ENCODE results near the gene ULK3. TPM values are rescaled to one million over a fixed set of nuclear protein-coding genes. Genes with fewer than 3 reads are reported as not detected.
A peak's percentile ranks its signal among the peaks of the same experiment; 100 is the strongest.

ULK3 gene
- total RNA-seq, 1 donor from 2014 or later: 24.0 TPM

DNA sequence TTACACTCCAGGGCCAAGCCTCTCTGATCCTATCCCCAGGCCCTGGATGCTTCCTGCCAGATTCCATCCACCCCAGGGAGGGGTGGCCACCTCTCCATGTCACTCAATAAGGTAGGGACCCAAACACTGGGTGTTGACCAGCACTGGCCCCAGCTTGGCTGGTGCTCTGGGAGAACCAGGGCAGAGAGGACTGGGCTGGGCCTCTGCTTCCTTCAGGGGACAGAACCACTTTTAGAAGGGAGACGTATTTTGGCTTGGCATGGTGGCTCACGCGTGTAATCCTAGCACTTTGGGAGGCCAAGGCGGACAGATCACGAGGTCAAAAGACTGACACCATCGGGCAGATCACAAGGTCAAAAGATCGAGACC lies 21.2 kb downstream of the ULK3 start:
- Histone ChIP-seq H3K36me3 (ENCODE audit: control insufficient read depth, insufficient read depth, low read length) (no peaks in the 10 kb centered on the region), H3K4me3 (ENCODE audit: low read depth, low read length) (no peak overlapping the region), H3K27me3 (ENCODE audit: control insufficient read depth, insufficient read depth, low read length) (peaks cover 23% of the 10 kb centered on the region)
- TF ChIP-seq, protein P1, sequence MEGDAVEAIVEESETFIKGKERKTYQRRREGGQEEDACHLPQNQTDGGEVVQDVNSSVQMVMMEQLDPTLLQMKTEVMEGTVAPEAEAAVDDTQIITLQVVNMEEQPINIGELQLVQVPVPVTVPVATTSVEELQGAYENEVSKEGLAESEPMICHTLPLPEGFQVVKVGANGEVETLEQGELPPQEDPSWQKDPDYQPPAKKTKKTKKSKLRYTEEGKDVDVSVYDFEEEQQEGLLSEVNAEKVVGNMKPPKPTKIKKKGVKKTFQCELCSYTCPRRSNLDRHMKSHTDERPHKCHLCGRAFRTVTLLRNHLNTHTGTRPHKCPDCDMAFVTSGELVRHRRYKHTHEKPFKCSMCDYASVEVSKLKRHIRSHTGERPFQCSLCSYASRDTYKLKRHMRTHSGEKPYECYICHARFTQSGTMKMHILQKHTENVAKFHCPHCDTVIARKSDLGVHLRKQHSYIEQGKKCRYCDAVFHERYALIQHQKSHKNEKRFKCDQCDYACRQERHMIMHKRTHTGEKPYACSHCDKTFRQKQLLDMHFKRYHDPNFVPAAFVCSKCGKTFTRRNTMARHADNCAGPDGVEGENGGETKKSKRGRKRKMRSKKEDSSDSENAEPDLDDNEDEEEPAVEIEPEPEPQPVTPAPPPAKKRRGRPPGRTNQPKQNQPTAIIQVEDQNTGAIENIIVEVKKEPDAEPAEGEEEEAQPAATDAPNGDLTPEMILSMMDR (IDR thresholded peaks at IDR 0.05; ENCODE audit: insufficient read depth, low read length, poor library complexity, severe bottlenecking): no peak
- no peak for DNase-seq (ENCODE audit: low read depth)

DNA sequence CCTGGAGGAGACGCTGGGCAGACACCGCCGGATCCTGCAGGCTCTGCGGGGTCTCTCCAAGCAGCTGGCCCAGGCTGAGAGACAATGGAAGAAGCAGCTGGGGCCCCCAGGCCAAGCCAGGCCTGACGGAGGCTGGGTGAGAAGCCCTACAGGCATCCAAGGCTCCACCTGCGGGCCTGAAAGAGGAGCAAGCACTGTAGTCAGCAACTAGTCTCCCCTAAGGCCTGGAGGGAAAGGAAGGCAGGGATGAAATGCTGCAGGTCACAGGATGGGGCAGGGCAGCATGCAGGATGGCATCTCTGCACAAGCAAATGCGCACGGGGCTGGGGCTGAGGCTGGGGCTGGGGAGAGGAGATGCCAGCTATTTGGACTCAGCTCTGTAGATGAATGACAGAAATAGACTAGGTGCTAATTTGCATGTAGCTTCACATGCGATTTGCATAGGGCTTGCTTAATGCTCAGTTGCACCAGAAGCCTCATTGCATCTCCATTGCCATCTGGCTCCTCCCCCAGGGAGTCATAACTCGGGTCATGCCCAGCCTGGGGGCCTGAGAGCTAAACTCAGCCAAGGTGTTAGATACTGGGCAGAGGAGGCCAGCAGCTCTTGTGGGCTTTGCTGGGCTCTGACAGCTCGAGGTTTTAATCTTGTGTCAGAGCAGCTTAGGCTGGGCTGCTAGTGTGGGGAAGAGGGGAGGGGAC lies 21.7 kb downstream of the ULK3 start:
- no peak for DNase-seq (ENCODE audit: low read depth)

DNA sequence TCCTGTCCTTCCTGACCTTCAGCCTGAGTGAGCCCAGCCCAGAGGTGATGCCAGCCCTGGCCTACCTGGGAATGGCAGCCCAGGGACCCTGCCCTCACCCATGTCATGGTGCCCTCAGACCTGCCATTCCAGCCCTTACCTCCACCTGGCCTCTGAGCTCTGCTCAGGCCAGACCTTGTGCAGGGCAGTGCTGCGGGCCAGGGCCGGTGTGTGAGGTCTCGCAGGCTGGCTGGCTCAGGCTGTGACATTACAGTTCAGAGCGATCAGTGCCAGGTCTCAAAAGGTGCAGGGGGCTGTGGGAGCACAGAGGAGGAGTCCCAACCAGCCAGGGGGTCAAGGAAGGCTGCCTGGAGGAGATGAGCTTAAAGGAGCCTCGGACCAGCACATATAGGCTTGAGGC lies 22.9 kb downstream of the ULK3 start:
- DNase-seq (ENCODE audit: low read depth): no peak
- peaks cover 7% of the 10 kb centered on the region for H3K27me3 ChIP-seq (ENCODE audit: control insufficient read depth, insufficient read depth, low read length)
- no peak overlapping the region for H3K4me3 ChIP-seq (ENCODE audit: low read depth, low read length)
- H3K36me3 ChIP-seq (ENCODE audit: control insufficient read depth, insufficient read depth, low read length): no peaks in the 10 kb centered on the region
- TF ChIP-seq, protein P1 (IDR thresholded peaks at IDR 0.05; ENCODE audit: insufficient read depth, low read length, poor library complexity, severe bottlenecking): no peak

More for the DNA sequence above, 21.7 kb downstream of the ULK3 start:
- Histone ChIP-seq H3K27me3 (ENCODE audit: control insufficient read depth, insufficient read depth, low read length) (peaks cover 19% of the 10 kb centered on the region), H3K4me3 (ENCODE audit: low read depth, low read length) (no peak overlapping the region), H3K36me3 (ENCODE audit: control insufficient read depth, insufficient read depth, low read length) (no peaks in the 10 kb centered on the region)
- TF ChIP-seq, protein P1 (IDR thresholded peaks at IDR 0.05; ENCODE audit: insufficient read depth, low read length, poor library complexity, severe bottlenecking): no peak

DNA sequence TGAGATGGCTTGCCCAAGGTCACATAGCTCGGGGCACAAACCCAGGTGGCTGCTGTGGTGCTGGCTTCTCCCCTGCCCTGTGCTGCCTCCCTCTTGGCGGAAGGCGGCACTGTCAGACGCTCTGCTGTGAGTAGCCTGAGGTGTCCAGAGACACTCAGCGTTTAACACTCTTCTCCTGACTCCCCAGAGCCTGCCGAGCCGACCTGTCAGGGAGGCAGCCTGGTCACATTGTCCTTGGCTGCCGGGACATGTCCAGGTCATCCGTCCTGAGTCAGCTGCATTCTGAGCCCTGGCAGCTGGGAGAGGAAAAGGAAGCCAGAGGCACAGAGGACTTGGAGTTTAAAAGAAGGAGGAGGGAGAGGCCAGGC lies 25.6 kb downstream of the ULK3 start:
- DNase-seq (ENCODE audit: low read depth): no peak
- H3K4me3 ChIP-seq (ENCODE audit: low read depth, low read length): no peak overlapping the region
- no peaks in the 10 kb centered on the region for H3K36me3 ChIP-seq (ENCODE audit: control insufficient read depth, insufficient read depth, low read length)
- H3K27me3 ChIP-seq (ENCODE audit: control insufficient read depth, insufficient read depth, low read length): no peaks in the 10 kb centered on the region
- TF ChIP-seq, protein P1 (IDR thresholded peaks at IDR 0.05; ENCODE audit: insufficient read depth, low read length, poor library complexity, severe bottlenecking): peak; percentile 48

DNA sequence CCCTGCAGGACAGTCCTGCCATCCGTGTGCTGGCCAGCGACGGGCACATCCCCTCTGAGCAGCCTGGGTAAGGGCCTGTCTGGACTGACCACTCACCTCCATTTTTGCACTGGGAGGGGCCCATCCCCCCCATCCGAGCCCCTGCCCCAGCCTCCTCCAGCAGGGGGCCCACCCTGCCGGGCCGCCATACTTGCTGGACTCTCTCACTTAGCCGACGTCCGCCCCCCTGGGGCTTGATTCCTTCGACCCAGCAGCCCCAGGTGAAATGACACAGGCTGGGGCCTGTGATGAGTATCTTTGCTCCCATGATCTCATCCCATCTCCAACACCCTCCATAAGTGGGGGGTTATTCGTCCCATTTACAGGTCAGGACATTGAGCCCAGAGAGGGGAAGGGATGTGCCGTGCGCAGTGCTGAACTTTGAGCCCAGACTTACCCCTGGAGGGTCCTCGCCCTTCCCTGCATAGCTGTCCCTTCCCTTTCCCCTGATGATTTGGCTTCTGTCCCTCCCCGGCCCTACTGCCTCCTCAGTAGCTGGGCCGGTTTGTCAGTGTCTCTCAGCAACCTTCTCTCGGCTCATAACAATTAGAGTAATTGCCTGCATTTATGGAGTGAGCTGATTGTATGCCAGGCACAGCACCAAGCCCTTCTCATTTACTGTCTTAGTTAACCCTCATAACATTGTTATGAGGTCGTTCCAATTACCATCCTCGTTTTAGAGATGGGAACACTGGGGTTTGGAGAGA lies 26.2 kb downstream of the ULK3 start:
- H3K36me3 ChIP-seq (ENCODE audit: control insufficient read depth, insufficient read depth, low read length): no peaks in the 10 kb centered on the region
- TF ChIP-seq, protein P1 (IDR thresholded peaks at IDR 0.05; ENCODE audit: insufficient read depth, low read length, poor library complexity, severe bottlenecking): no peak
- DNase-seq (ENCODE audit: low read depth): no peak
- no peaks in the 10 kb centered on the region for H3K27me3 ChIP-seq (ENCODE audit: control insufficient read depth, insufficient read depth, low read length)
- H3K4me3 ChIP-seq (ENCODE audit: low read depth, low read length): no peak overlapping the region
